AG04450 (cell line): ENCODE measurements around the gene DOCK6. TPM values are rescaled to one million over a fixed set of nuclear protein-coding genes. Genes with fewer than 3 reads are reported as not detected.
A peak's percentile ranks its signal among the peaks of the same experiment; 100 is the strongest.

Experiments
- CTCF ChIA-PET: fragments of 300-600, 350-600 bp; formaldehyde crosslinking; extraction: SDS; loops from one replicate; lab custom pipeline; 2022; ENCODE audit warnings: antibody characterized with exemption, inconsistent platforms; lab: Charles Lee
- POLR2A ChIA-PET: fragments of 350-600 bp; formaldehyde crosslinking; extraction: SDS; loops from one replicate; lab custom pipeline; 2021; ENCODE audit warnings: antibody characterized with exemption, inconsistent platforms; lab: Yijun Ruan, JAX
- DNase-seq: peaks from one replicate; pipeline ENCODE4 v3.0.0-alpha.2; 2011; ENCODE audit warnings: low read depth, low spot score
- H3K27ac ChIP-seq: one replicate; pipeline ENCODE4 v1.5.1; 2012; ENCODE audit warnings: low read depth, low read length, control low read depth
- H3K27me3 ChIP-seq: one replicate; pipeline ENCODE4 v1.6.0; 2012; ENCODE audit warnings: low read length; ENCODE audit not compliant: control insufficient read depth, insufficient read depth
- H3K4me3 ChIP-seq: 2 replicates; pipeline ENCODE4 v1.5.1; 2011; ENCODE audit warnings: mild to moderate bottlenecking, low read depth, low read length, control low read depth
- H3K9me3 ChIP-seq: 2 replicates; pipeline ENCODE4 v1.5.1; 2012; ENCODE audit warnings: low read length; ENCODE audit not compliant: control insufficient read depth, insufficient read depth
- polyA plus RNA-seq: library from polyadenylated mRNA; depleted of rRNA; stranded (reverse); fragments of >200 nt; gene quantifications from 2 replicates; pipeline ENCODE4 v1.2.3, GENCODE V29; 2011
- TF ChIP-seq, protein P1 (sequence below): IDR thresholded peaks from 2 replicates; pipeline ENCODE4 v1.5.1; 2011; ENCODE audit warnings: low read depth, low read length, control low read depth, inconsistent platforms

The DOCK6 gene
- polyA plus RNA-seq, 1 experiment, result 8.9 TPM

DNA sequence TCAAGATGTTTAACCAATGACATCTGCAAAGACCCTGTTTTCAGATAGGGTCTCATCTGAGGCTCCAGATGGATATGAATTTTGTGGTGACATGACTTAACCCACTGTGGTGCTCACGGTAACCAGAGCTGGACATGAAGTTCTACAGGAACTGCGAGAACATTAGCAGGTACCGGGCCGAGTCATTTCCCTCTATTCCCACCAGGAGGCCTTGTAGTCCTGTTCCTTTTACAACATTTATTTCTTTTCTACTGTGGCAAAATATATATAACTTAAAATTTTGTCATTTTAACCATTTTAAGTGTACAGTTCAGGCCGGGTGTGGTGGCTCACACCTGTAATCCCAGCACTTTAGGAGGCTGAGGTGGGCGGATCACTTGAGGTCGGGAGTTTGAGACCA, 26.0 kb upstream of the DOCK6 start:
- ChIA-PET POLR2A (no interaction called here), CTCF (interaction anchor here (0.5 to 1.2 kb wide), 3 partner anchors 14 to 303 kb away, joined by 3 to 4 read pairs (median 3); no protein-coding TSS in a partner anchor)
- TF ChIP-seq, protein P1, sequence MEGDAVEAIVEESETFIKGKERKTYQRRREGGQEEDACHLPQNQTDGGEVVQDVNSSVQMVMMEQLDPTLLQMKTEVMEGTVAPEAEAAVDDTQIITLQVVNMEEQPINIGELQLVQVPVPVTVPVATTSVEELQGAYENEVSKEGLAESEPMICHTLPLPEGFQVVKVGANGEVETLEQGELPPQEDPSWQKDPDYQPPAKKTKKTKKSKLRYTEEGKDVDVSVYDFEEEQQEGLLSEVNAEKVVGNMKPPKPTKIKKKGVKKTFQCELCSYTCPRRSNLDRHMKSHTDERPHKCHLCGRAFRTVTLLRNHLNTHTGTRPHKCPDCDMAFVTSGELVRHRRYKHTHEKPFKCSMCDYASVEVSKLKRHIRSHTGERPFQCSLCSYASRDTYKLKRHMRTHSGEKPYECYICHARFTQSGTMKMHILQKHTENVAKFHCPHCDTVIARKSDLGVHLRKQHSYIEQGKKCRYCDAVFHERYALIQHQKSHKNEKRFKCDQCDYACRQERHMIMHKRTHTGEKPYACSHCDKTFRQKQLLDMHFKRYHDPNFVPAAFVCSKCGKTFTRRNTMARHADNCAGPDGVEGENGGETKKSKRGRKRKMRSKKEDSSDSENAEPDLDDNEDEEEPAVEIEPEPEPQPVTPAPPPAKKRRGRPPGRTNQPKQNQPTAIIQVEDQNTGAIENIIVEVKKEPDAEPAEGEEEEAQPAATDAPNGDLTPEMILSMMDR, result peak; percentile 70
- H3K27me3 ChIP-seq, result no peaks in the 10 kb centered on the region
- no peak overlapping the region for H3K4me3 ChIP-seq
- no peak overlapping the region for H3K27ac ChIP-seq
- no peaks in the 10 kb centered on the region for H3K9me3 ChIP-seq
- peak; percentile 13 for DNase-seq

DNA sequence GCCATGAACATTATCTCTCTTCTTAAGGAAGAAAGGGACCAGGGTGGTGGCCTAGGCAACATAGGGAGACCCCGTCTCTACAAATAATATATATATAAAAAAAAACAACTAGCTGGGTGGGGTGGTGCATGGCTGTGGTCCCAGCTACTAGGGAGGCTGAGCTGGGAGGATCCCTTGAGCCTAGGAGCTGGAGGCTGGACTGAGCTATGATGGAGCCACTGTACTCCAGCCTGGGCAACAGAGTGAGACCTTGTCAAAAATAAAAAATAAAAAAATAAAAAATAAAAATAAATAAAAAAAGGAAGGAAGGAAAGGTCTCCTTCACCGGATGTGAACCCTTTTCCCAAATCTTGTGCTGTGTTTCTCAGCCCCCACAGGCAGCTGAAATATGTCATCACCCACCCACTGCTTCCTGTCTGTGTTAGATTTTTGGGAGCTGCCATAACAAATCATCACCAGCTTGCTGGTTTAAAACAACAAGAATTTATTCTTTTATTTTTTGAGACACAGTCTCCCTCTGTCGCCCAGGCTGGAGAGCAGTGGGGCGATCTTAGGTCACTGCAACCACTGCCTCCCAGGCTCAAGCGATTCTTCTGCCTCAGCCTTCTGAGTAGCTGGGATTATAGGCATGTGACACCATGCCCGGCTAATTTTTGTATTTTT, 24.1 kb upstream of the DOCK6 start:
- ChIA-PET CTCF (interaction anchor here (0.6 to 2.3 kb wide), 5 partner anchors 19 to 196 kb away, joined by 4 to 11 read pairs (median 5); partner anchors contain the start of genes ODAD3 and PRKCSH), POLR2A (interaction anchor here (0.6 to 1.2 kb wide), 3 partner anchors 37 to 253 kb away, joined by 4 to 5 read pairs (median 5); no protein-coding TSS in a partner anchor)
- Histone ChIP-seq H3K4me3 (no peak overlapping the region), H3K27me3 (no peaks in the 10 kb centered on the region), H3K27ac (no peak overlapping the region), H3K9me3 (no peaks in the 10 kb centered on the region)
- DNase-seq, result peak; percentile 11
- TF ChIP-seq, protein P1, result peak; percentile 21; the same call in 1 of the 2 replicates

- Histone ChIP-seq H3K4me3 (no peak overlapping the region), H3K9me3 (no peaks in the 10 kb centered on the region), H3K27me3 (peaks cover 3% of the 10 kb centered on the region), H3K27ac (no peak overlapping the region)
- ChIA-PET POLR2A (no interaction called here), CTCF (interaction anchor here (1.3 to 1.4 kb wide), 3 partner anchors 9 to 198 kb away, joined by 3 to 4 read pairs (median 3); no protein-coding TSS in a partner anchor)
- TF ChIP-seq, protein P1, result no peak
- DNase-seq, result no peak
Measured at GRCh38 chr19:11284515-11284914, 22.2 kb upstream of the DOCK6 start.

- CTCF ChIA-PET, result interaction anchor here (0.7 to 1.5 kb wide), 2 partner anchors 12 to 215 kb away, joined by 3 to 7 read pairs; no protein-coding TSS in a partner anchor
- no peak overlapping the region for H3K4me3 ChIP-seq
- no peaks in the 10 kb centered on the region; the same call in 1 of the 2 replicates for H3K9me3 ChIP-seq
- H3K27me3 ChIP-seq, result peaks cover 4% of the 10 kb centered on the region
- POLR2A ChIA-PET, result interaction anchor here (0.5 kb wide), 1 partner anchor 142 kb away, joined by 4 read pairs; no protein-coding TSS in a partner anchor
- DNase-seq, result no peak
- TF ChIP-seq, protein P1, result no peak
- H3K27ac ChIP-seq, result no peak overlapping the region
Measured at GRCh38 chr19:11281356-11282049, 19.2 kb upstream of the DOCK6 start.
